Esophagus muscularis mucosa (tissue), 4 donors: ENCODE results near the gene CUL4A.

ENCODE experiments used
- EP300 ChIP-seq: sonication (generic); formaldehyde crosslinking; IDR thresholded peaks from one replicate; pipeline ENCODE4 v1.6.1; 2017; ENCODE audit warnings: antibody characterized with exemption
- POLR2A ChIP-seq: fragments of 450-650 bp; IDR thresholded peaks from one replicate; pipeline ENCODE4 v1.6.1; 2017; ENCODE audit warnings: antibody characterized with exemption, moderate library complexity, mild to moderate bottlenecking, low read depth
- POLR2AphosphoS5 ChIP-seq, 2 donors: sonication (generic); formaldehyde crosslinking; IDR thresholded peaks; one replicate each; pipeline ENCODE4 v1.6.1; 2017; ENCODE audit warnings: antibody characterized with exemption in 2 of 2
- TF ChIP-seq, protein P1 (sequence below), 3 experiments: fragments of 200-600 bp in 2 of 3; fragments of 450-650 bp in 1 of 3; sonication (generic) in 2 of 3; IDR thresholded peaks; one replicate each; pipeline ENCODE4 v1.5.1; 2017 to 2019; ENCODE audit warnings: antibody characterized with exemption in 3 of 3, mild to moderate bottlenecking in 2 of 3, moderate library complexity in 1 of 3

- TF ChIP-seq, protein P1, sequence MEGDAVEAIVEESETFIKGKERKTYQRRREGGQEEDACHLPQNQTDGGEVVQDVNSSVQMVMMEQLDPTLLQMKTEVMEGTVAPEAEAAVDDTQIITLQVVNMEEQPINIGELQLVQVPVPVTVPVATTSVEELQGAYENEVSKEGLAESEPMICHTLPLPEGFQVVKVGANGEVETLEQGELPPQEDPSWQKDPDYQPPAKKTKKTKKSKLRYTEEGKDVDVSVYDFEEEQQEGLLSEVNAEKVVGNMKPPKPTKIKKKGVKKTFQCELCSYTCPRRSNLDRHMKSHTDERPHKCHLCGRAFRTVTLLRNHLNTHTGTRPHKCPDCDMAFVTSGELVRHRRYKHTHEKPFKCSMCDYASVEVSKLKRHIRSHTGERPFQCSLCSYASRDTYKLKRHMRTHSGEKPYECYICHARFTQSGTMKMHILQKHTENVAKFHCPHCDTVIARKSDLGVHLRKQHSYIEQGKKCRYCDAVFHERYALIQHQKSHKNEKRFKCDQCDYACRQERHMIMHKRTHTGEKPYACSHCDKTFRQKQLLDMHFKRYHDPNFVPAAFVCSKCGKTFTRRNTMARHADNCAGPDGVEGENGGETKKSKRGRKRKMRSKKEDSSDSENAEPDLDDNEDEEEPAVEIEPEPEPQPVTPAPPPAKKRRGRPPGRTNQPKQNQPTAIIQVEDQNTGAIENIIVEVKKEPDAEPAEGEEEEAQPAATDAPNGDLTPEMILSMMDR (IDR thresholded peaks at IDR 0.05) = no peak
- TF ChIP-seq POLR2A (no peak), POLR2AphosphoS5 (IDR thresholded peaks at IDR 0.05) (no peak), EP300 (no peak)
These were observed 6.5 kb upstream of the CUL4A start for GRCh38 chr13:113202912-113203311.
